Activated naive CD4-positive, alpha-beta T cell treated with anti-CD3 and anti-CD28 coated beads, Interleukin-2, amount 50 U/mL, for 16 hours (primary cell): Measurements from ENCODE around the gene NAB2.
"Not testable (repeated sequence)": the region's sequence is repeated elsewhere in the genome, so short reads cannot be mapped to it uniquely, and the experiment has no call there.

Experiments
- DNase-seq: peaks from one replicate; pipeline ENCODE4 v3.0.0-alpha.2; 2020

The NAB2 gene

GRCh38 chr12:57112492-57113294, 23.8 kb downstream of the NAB2 start:
- no peak for DNase-seq

GRCh38 chr12:57116580-57117281, 27.8 kb downstream of the NAB2 start:
- no peak for DNase-seq

GRCh38 chr12:57118711-57119271, 29.9 kb downstream of the NAB2 start:
- DNase-seq: no peak

GRCh38 chr12:57119294-57120085, 30.6 kb downstream of the NAB2 start:
- DNase-seq: no peak

- not testable (repeated sequence) for DNase-seq
Observed at GRCh38 chr12:57120718-57121117, 31.8 kb downstream of the NAB2 start.

- no peak for DNase-seq
Observed at GRCh38 chr12:57123813-57124212, 34.9 kb downstream of the NAB2 start.

- DNase-seq: peak; percentile 76
Observed at GRCh38 chr12:57124261-57124877, 35.5 kb downstream of the NAB2 start.

- DNase-seq: no peak
Observed at GRCh38 chr12:57126061-57126460, 37.1 kb downstream of the NAB2 start.

- no peak for DNase-seq
Observed at GRCh38 chr12:57126561-57126960, 37.6 kb downstream of the NAB2 start.

GRCh38 chr12:57127101-57127725, 38.3 kb downstream of the NAB2 start:
- peak; percentile 65 for DNase-seq

GRCh38 chr12:57127726-57128518, 39.0 kb downstream of the NAB2 start, which contains the start of gene LRP1:
Gene LRP1, plus strand, starts transcription at chr12:57128483. Its CDS starts 482 bp downstream, at chr12:57128965.
- DNase-seq: peak; percentile 79

GRCh38 chr12:57128519-57129247, 39.8 kb downstream of the NAB2 start:
- no peak for DNase-seq

GRCh38 chr12:57129321-57129842, 40.5 kb downstream of the NAB2 start:
- DNase-seq: no peak

GRCh38 chr12:57129889-57130288, 41.0 kb downstream of the NAB2 start:
- no peak for DNase-seq

GRCh38 chr12:57130941-57131340, 42.0 kb downstream of the NAB2 start:
- DNase-seq: no peak

GRCh38 chr12:57131896-57132744, 43.2 kb downstream of the NAB2 start:
- no peak for DNase-seq

- DNase-seq: no peak
Observed at GRCh38 chr12:57133013-57133569, 44.2 kb downstream of the NAB2 start.

- no peak for DNase-seq
Observed at GRCh38 chr12:57133916-57134315, 45.0 kb downstream of the NAB2 start.

GRCh38 chr12:57134949-57135348, 46.0 kb downstream of the NAB2 start:
- DNase-seq: no peak
